HG03378 (cell line): ENCODE data around the gene TPRG1.

Experiments
- ATAC-seq: cut with Tn5 transposase; IDR thresholded peaks from one replicate; pipeline ENCODE4 v1.9.1; 2021; ENCODE audit warnings: mild to moderate bottlenecking, moderate library complexity; ENCODE audit not compliant: unreplicated experiment

TPRG1 gene

GRCh38 chr3:189171707-189172106, at the start of gene TPRG1:
TPRG1 (plus strand) TSS chr3:189171971; CDS start chr3:189207385, 35,414 bp downstream.
- ATAC-seq = no peak

- no peak for ATAC-seq
Measured at GRCh38 chr3:189122110-189122509, 49.7 kb upstream of the TPRG1 start.

GRCh38 chr3:189122526-189123205, 49.1 kb upstream of the TPRG1 start:
- ATAC-seq = no peak

- no peak for ATAC-seq
Measured at GRCh38 chr3:189123595-189124387, 48.0 kb upstream of the TPRG1 start.

GRCh38 chr3:189132231-189132671, 39.5 kb upstream of the TPRG1 start:
- peak; percentile 96 for ATAC-seq

GRCh38 chr3:189132839-189133238, 38.9 kb upstream of the TPRG1 start:
- ATAC-seq = no peak

GRCh38 chr3:189133768-189134167, 38.0 kb upstream of the TPRG1 start:
- no peak for ATAC-seq

- no peak for ATAC-seq
Measured at GRCh38 chr3:189137416-189137815, 34.4 kb upstream of the TPRG1 start.

- no peak for ATAC-seq
Measured at GRCh38 chr3:189138901-189139610, 32.7 kb upstream of the TPRG1 start.

- ATAC-seq = no peak
Measured at GRCh38 chr3:189139611-189139940, 32.2 kb upstream of the TPRG1 start.

- ATAC-seq = no peak
Measured at GRCh38 chr3:189142527-189142926, 29.2 kb upstream of the TPRG1 start.

GRCh38 chr3:189143321-189143720, 28.4 kb upstream of the TPRG1 start:
- no peak for ATAC-seq

- ATAC-seq = no peak
Measured at GRCh38 chr3:189143771-189144170, 28.0 kb upstream of the TPRG1 start.

GRCh38 chr3:189144645-189145044, 27.1 kb upstream of the TPRG1 start:
- no peak for ATAC-seq

GRCh38 chr3:189146848-189147247, 24.9 kb upstream of the TPRG1 start:
- ATAC-seq = no peak

- ATAC-seq = peak; percentile 65
Measured at GRCh38 chr3:189148081-189148507, 23.7 kb upstream of the TPRG1 start.

- ATAC-seq = no peak
Measured at GRCh38 chr3:189149203-189149602, 22.6 kb upstream of the TPRG1 start.

- no peak for ATAC-seq
Measured at GRCh38 chr3:189157232-189158007, 14.4 kb upstream of the TPRG1 start.

GRCh38 chr3:189158034-189158433, 13.7 kb upstream of the TPRG1 start:
- no peak for ATAC-seq

GRCh38 chr3:189160519-189161309, 11.1 kb upstream of the TPRG1 start:
- ATAC-seq = no peak
